ENCODE measurements around the gene INSYN1. TPM values are rescaled to one million over a fixed set of nuclear protein-coding genes. Genes with fewer than 3 reads are reported as not detected.

The INSYN1 gene
- total and polyA plus RNA-seq, 2 of the 13 experiments (the other 11 are each of a cell fraction or from before 2014, with no cell fraction given), result not detected

- TF ChIP-seq ZNF280B (CRISPR knock-in tag; IDR thresholded peaks at IDR 0.05; ENCODE audit: borderline replicate concordance), result no peak
- TF ChIP-seq NPAS2 (CRISPR knock-in tag; IDR thresholded peaks at IDR 0.05; ENCODE audit: borderline replicate concordance), result no peak
- no peak for TF ChIP-seq ZMAT3 (CRISPR knock-in tag; conservative IDR thresholded peaks at IDR 0.05)
- no peak for TF ChIP-seq SIN3B (IDR thresholded peaks at IDR 0.05; ENCODE audit: low read length)
- TF ChIP-seq ZBTB20 (CRISPR knock-in tag; IDR thresholded peaks at IDR 0.05; ENCODE audit: borderline replicate concordance, low read depth), result no peak
- TF ChIP-seq ZNF3 (CRISPR knock-in tag; IDR thresholded peaks at IDR 0.05), result no peak
- TF ChIP-seq RFXAP (CRISPR knock-in tag; IDR thresholded peaks at IDR 0.05; ENCODE audit: borderline replicate concordance), result no peak
- no peak for TF ChIP-seq AGO1 (IDR thresholded peaks at IDR 0.05; ENCODE audit: low read depth, low read length, poor library complexity, severe bottlenecking)
- no peak for TF ChIP-seq MYNN (CRISPR knock-in tag; IDR thresholded peaks at IDR 0.05; ENCODE audit: low read depth)
- no peak for TF ChIP-seq ARID5B (CRISPR knock-in tag; IDR thresholded peaks at IDR 0.05)
- no peak for TF ChIP-seq CENPX (CRISPR knock-in tag; IDR thresholded peaks at IDR 0.05)
- TF ChIP-seq ZNF232 (CRISPR knock-in tag; IDR thresholded peaks at IDR 0.05; ENCODE audit: borderline replicate concordance), result no peak
Measured at GRCh38 chr15:73767806-73768501, 14.8 kb upstream of the INSYN1 start (continued).

Data from HepG2 (cell line).